Suppressor macrophage treated with lipopolysaccharide for 1 hour (primary cell): ENCODE results near the gene CBFA2T2.

Experiments used
- DNase-seq, 3 donors: peaks; one replicate each; pipeline ENCODE4 v3.0.0-alpha.2; 2020 to 2022

The CBFA2T2 gene

DNA sequence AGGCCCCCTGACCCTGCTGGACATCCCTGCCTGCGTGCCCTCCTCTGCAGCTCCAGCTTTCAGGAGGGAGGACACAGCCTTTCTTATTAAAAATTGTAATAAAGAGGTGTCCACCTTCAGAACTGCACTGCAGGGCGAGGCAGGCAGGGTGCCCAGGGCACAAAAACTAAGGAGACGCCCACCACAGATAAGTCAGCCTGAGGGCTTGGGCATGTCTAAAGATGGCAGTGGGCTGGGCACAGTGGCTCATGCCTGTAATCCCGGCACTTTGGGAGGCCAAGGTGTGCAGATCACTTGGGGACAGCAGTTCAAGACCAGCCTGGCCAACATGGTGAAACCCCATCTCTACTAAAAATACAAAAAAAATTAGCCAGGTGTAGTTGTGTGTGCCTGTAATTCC lies 165.3 kb downstream of the CBFA2T2 start:
- no peak for DNase-seq

DNA sequence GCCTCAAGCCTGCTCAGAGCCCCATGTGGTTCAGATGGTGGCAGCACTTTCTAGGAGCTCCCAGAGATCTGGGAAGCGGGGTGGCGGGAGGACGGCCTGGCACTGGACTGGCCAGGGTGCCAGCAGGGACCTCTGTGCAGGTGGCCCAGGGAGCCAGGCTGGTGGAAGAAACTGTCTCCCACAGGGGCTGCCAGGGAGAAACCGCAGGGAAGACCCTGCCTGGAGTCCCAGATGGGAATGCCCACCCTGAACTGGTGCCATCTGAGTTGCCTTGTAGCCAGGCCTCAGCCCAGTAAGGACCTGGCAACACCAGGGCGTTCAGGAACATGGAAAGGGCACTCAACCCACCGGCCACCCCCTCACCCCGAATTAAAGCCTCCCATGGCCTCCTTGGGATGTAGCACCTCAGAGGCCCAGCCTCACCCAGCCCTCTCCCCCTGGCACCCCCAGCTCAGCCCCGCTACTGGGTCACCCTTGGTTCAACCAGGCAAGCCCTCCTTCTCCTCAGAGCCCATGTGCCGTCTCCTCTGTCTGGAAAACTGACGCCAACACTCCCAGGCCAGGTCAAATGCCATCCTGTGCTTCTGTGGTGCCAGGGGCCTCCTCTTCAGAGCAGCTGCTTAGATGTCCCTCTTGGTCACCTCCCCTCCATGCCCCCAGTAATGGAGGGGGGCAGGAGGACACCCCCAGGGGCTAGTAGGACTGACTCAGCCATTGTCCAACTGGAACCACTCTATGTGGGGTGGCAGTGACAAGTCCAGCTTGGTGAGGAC lies 166.3 kb downstream of the CBFA2T2 start:
- no peak for DNase-seq

DNA sequence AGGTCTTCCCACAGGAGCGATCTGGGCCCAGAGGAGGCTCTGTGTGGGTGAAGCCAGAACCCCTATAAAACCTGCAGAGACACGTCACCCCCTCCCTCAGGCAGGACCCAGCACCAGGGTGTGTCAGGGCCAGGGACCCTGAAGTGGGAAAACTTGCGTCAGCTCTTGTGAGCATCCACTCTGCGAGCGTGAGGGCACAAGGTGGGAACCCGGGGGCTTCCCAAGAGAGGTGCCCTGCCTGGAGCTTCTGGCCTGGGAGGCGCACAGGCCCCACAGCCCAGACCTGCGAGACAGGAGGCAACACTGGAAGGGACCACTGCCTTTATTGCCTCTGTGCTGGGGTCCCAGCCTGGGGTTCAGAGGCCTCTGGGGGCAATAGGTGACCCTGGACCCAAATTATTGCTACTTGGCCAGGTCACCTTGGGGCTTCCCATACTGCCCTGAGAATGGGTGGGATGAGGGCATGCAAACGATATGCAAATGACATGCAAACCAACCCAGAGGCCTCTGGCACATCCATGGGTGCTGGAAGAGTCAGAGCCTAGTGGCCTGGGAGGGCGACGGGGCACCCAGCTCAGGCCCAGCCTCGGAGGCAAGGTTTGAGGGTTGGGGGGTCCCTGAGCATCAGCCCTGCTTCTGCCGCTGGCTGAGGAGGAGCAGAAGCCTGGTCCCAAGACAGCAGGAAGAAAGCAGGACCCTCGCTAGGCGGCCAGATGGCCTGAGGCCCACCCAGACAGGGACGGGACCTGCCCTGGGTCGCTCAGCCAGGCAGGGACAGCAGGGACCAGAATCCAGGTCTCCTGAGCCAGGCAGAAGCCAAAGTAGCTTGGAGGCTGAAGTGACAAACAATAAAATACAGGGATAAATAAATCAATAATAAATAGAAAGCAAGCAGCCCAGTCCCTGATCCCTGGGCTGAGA lies 167.1 kb downstream of the CBFA2T2 start:
- no peak for DNase-seq

DNA sequence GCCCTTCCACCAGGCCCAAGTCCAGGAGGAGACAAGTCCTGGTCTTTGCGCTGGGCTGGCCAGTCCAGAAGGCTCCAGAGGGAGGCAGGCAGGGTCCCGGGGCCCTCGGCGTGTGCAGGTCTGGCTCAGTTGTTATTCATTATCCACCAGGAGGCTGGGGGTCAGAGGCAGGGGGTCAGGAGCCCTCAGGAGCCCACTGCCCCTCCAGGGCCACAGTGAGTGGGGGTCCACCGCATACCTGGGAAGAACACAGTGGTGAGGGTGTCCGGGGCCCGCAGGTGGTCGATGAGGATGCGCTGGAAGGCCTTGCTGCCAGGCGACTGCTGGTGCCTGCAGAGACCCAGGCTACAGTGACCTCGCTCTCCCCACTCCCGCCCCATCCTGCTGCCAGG lies 167.8 kb downstream of the CBFA2T2 start:
- DNase-seq: no peak

DNA sequence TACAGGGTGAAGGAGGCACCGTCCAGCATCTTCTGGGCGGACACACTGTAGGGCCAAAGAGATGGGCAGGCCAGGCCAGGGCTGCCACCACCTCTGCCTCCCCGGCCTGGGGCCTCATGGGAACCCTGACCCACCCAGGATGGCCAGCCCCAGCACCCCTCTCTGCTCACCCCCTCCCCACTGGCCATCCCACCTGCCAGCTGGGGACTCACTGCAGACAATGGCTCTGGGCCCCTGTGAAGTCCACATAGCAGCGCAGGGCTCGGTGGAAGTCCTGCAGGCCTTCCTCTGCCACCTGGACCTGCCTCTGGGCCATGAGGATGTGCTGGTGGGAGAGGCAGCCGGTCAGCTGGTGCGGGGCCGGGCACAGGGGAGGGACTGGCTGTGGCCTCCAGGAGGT lies 168.6 kb downstream of the CBFA2T2 start:
- DNase-seq: no peak

DNA sequence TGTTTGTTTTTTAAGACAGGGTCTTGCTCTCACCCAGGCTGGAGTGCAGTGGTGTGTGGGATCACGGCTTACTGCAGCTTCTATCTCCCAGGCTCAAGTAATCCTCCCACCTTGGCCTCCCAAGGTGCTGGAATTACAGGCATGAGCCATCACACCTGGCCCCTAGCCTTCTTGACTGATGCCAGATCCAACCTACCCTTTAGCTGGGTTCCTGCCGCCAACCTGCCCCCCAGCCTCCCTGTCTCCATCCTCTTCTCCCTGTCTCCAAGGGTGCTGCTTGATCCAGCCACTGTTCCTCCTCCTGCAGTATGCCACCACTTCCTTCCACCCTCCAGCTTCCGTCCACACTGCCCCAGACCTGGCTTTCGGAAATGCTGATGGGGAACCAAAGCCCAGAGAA lies 169.0 kb downstream of the CBFA2T2 start:
- DNase-seq: no peak

DNA sequence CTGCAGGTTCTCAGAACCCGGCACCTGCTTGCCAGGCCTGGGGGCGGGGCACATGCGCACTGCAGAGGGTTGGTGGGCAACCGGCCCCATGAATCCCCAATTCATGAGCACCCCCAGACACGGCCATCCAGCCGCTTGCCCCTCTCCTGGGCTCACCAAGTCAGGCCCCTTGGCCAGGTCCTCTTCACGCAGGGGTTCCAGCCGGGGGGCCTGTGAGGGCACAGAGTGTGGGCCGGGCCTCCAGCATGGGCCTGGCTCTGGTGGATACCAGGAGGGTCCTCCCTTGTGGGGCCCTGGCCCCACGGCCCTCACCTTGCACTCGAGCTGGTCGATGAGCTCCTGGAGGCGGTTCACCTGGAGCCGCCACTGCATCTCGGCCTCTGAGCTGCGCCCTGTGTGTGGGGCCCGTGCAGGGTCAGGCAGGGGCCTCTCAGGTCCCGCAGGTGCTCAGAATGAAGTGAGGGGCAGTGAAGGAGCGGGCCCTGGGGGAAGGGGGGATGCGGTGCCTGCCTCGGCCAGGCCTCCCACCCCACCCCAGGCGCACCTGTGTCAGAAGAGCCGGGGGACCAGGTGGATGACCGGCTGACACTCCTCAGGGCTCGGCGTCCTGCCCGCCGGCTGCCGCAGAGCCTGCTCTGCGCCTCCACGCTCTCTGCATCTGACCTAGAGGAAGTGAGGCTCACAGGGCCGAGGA lies 169.6 kb downstream of the CBFA2T2 start:
- no peak for DNase-seq

DNA sequence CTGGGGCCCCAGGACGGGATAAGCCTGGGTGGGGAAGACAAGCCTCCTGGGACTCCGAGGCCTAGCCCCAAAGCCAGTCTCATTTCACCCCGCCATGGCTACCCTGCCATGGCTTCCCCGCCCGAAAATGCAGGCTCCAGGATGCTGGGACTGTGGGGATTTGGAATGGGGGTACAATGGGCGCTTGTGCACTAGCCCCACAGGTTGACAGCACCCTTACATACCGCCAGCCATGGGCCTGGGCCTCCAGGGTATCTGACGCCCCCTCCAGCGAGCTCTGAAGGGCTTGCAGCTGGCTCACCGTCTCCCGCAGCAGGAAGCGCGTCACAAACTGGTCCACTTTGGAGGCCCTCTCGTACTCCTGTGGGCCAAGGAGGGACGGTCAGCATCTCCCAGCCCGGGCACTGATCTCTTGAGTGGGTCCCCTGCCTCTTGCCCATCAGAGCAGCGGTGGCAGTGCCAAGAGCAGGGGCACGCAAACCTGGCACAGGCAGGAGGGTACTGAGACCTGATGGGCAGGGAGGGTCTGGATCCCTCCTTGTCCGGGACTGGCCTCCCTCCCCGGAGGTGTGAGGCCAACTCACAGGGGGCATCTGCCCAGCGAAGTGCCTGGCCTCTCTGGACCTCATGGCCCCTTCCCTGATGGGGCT lies 170.3 kb downstream of the CBFA2T2 start:
- no peak for DNase-seq

DNA sequence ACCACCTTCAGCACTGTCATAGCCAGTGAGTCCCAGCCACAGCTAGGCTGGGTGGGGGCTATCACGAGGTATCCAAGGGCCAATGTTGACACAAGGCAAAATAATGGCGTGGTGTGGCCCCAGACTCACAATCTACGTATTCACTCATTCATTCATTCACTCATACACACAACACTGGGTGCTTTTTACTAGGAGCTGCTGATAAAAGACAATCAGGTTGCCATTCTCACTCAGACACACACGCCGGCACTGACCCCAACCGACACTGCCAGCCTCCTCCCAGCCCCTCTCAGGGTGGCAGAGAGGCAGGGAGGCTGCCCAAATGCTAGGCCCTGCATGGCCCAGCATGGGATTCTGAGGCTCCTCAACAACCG lies 170.8 kb downstream of the CBFA2T2 start:
- DNase-seq: no peak

DNA sequence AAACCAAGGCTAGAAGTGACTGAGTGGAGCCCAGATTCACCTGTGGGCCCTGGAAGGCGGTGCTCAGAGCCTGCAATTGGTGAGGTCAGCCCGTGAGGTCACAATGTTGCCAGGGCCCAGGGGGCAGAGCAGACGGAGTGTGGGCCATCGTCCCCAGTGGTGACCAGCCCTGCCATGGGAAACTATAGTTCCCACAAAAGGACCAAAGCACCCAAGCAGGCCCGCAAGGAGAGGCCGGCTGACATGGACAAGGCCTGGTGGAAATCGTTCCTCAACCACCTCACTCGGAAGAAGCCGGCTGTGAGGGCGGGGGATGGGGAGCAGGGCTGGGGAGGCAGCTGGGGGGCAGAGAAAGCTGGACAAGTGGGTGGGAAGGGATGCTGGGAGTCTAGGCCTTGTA lies 172.3 kb downstream of the CBFA2T2 start, which contains the start of gene C20orf144:
C20orf144 (plus strand) TSS at position 156 of the 400 bp plus-strand sequence; CDS start at position 175, 19 bp downstream.
- DNase-seq: no peak

DNA sequence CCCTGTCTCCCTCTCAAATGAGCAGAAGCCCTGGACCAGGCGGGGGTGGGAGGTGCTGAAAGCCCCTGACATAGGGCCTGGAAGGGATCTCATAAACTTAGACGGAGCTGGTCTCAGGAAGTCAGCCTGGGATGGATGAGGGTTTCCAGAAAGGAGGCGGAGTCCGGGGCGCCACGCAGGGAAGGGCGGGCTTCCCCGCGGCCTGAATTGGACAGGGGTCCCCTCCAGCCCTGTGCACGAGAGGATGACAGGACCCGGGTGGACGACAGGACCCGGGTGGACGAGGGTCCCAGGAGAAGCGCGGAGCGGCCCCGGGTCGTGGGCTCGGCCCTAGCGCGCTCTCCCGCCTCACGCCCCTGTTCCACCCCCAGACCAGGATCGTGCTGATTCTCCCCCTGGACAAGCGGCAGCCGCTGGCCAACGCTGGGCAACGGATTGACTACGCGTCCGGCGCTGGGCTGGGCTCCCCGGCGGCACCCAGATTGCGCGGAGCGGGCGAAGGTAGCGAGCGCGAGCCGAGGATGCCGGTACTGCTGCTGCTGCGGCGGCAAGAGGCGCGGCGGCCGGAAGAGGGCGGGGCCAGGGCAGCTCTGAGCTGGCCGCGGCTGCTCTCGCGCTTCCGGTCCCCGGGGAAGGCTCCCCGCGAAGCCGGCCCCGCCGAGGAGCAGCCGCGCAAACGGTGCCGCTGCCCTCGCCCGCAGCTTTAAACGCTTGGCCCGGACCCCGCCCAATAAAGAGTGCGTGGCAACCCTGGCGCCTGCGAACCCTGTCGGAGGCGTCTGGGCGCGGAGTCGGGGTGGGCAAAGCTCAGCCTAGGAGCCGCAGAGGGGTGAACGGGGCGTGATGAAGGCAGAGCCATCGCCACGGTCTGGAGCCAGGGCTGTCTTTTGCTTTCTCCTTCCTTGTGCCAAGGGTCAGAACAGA lies 173.5 kb downstream of the CBFA2T2 start:
- DNase-seq: peak; percentile 81 to 93 (median 87)

DNA sequence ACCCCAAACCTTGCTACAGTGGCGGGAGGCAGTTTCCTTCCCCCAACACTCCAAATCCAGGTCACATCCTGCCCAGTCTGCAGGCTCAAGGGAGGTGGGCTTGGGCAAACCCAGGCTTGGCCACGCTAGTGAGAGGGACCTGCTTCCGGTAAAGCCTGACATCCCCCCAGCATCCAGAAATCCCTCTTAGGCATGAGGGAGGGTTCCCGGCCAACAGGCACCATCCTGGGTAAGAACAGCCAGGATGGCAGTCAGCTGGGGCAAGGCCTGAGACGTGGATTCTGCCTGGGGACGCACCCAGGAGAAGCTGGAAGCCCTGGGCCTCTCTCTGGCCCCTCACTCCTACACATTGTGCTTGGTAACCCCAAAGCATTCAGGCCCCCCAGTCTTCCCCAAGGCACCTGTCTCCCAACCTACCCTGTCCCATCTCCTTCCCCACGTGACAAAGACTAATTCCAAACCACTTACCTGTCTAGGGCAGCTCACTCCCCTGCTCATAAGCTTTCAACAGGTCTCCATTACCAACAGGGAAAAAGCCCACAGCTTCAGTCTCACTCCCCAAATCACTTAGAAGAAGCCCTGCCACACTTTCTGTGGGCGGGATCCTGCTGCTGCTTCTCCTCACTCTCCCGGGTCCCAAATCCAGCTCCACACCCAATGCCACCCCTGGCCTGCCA lies 174.3 kb downstream of the CBFA2T2 start:
- DNase-seq: no peak

DNA sequence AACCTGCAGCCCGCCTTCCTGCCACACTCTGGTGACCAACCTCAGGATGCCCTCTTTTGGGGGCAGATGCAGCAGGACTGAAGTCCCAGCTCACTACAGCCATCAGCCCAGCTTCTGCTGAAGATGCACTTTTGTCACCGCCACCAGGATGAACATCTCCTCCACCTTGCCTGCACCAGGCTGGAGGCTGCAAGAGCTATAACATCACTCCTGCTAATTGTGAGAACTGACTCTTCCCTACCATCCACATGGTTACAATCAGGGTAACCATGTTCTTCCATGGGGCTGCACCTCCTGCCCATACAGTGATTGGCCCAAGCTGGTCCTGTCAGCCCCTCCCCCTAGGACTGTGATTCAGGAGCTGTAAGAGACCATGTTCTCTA lies 174.9 kb downstream of the CBFA2T2 start:
- no peak for DNase-seq

DNA sequence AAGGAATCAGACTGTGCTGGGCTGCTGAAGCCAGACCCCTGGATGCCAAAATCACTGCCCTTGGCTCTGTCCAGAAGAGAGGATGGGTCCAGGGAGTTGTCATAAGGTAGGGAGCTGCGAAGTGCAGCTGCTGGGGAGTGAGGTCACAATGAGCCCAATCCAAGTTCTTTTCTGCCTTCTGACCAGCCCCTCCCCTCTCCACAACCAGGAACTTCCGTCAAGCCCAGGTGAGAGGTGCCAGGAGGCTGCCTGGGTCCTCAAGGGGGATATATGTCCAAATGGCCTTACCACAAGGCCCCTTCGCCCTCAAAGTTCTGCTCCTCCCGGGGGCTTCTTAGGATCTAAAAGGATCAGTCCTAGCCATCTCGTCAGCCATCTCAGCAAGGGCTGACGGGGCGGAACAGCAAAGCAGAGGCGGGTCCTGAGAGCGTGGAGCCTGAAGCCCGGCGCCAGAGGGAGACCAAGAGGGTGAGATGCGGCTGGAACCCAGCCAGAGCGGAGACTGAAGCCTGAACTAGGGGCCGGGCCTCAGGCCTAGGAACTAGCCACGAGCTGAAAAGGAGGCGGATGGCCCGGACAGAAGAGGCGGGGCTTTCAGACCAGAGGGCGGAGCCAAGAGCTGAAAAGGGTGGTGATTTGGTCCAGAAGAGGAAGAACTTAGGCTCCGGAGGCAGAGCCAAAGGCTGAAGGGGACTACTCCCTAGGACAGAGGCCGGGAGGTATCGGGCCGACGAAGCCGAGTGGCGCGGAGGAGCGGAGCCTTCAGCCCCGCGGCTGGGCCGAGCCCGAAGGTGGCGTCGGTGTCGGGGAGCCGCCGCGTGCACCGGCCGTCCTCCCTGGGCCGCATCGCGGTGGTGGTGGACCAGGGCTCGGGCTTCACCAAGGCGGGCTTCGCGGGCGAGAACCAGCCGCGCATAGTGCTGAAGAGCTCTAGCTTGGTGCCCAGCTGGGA lies 176.7 kb downstream of the CBFA2T2 start, which contains the start of gene ACTL10:
ACTL10 (plus strand) TSS at position 651 of the 952 bp plus-strand sequence. CDS start 555 bp downstream, outside the sequence.
- DNase-seq: peak; percentile 98

DNA sequence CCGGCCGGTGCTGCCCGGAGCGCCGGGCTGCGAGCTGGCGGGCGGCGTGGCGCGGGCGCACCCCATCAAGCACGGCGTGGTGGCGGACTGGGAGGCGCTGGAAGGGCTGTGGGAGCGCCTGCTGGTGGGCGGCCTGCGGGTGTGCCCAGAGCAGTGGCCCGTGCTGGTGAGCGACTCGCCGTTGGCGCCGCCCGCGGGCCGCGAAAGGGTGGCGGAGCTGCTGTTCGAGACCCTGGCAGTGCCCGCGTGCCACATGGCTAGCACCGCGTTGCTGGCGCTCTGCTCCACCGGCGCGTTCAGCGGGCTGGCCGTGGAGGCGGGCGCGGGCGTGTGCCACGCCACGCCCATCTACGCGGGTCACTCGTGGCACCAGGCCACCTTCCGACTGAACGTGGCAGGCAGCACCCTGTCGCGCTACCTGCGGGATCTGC lies 177.4 kb downstream of the CBFA2T2 start:
- peak; percentile 24 to 60 (median 31) for DNase-seq

DNA sequence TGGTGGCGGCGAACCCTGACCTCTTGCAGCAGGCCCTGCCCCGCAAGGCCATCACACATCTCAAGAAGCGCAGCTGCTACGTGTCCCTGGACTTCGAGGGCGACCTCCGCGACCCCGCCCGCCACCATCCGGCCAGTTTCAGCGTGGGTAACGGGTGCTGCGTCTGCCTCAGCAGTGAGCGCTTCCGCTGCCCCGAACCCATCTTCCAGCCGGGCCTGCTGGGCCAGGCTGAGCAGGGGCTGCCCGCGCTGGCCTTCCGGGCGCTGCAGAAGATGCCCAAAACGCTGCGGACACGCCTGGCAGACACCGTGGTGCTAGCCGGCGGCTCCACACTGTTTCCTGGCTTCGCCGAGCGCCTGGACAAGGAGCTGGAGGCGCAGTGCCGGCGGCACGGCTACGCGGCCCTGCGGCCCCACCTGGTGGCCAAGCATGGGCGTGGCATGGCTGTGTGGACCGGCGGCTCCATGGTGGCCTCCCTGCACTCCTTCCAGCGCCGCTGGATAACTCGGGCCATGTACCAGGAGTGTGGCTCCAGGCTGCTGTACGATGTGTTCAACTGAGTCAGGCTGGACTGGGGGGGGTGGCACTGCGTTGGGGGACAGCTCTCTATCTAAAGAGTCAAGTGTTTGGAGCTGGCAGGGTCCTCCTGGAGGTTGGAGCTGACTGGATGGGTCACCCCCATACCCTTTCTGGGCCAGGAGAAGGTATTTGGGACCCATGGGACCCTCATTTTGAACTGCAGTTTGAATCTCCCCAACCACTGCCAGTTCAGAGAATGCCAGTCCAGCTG lies 178.0 kb downstream of the CBFA2T2 start:
- DNase-seq: peak; percentile 73 to 92 (median 80)

DNA sequence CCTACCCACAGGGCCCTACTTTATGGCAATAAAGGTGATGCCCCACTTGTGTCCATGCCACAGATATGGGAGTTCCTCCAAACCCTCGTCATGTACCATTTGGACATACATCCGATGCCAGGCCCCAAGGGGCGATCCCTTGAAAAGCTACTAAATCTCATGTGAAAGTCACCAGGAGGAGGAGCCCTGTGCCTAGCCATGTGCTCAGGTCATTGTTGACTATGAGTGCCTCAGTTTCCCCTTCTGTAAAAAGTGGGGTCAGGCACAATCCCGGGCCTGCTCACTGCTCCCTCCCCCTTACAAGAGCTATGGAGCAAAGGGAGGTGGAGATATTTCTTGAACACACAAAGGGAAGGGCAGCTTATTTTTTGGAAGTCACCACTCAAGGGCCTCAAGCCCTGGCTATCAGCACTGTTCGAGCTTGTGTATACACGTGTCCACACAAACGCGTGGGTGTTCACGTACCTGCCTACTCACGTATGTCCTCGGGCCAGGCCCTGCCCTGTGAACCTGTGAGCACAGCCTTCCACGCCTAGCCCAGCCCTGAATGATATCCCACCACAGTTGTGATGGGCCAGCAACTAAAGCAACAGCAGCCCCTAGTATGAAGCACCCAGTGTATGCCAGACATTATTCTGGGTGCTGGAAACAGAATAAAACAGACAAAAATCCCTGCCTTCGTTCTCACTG lies 178.7 kb downstream of the CBFA2T2 start:
- no peak for DNase-seq

DNA sequence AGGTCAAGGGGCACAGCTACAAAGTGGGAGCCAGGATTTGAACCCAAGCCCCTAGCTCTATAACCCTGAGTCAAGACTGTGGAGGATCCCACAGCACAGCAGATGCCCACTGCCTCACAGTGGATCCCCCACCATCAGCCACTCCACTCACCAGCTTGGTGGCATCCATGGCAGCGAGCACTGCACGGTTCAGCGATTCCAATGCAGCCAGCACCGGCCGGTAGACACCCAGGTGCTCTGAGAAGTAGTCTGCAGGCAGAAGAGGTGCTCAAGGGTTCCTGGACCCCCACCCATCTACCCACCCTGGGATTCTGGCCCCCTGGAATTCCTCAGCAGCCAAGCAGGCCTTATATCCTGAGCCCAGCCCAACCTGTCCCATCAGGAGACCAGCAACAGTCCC lies 179.3 kb downstream of the CBFA2T2 start:
- no peak for DNase-seq
